NCI-H82 treated with DMSO at 0.1 percent for 48 hours (cell line): Measurements from ENCODE around the gene HAAO.

Source experiments
- DNase-seq: peaks from one replicate; lab custom pipeline; 2025; ENCODE audit not compliant: unreplicated experiment; lab: John Stamatoyannopoulos, UW

Gene HAAO

GRCh38 chr2:42813763-42814162, 21.4 kb upstream of the HAAO start:
- no peak for DNase-seq

GRCh38 chr2:42812899-42813479, 20.6 kb upstream of the HAAO start:
- no peak for DNase-seq

DNA sequence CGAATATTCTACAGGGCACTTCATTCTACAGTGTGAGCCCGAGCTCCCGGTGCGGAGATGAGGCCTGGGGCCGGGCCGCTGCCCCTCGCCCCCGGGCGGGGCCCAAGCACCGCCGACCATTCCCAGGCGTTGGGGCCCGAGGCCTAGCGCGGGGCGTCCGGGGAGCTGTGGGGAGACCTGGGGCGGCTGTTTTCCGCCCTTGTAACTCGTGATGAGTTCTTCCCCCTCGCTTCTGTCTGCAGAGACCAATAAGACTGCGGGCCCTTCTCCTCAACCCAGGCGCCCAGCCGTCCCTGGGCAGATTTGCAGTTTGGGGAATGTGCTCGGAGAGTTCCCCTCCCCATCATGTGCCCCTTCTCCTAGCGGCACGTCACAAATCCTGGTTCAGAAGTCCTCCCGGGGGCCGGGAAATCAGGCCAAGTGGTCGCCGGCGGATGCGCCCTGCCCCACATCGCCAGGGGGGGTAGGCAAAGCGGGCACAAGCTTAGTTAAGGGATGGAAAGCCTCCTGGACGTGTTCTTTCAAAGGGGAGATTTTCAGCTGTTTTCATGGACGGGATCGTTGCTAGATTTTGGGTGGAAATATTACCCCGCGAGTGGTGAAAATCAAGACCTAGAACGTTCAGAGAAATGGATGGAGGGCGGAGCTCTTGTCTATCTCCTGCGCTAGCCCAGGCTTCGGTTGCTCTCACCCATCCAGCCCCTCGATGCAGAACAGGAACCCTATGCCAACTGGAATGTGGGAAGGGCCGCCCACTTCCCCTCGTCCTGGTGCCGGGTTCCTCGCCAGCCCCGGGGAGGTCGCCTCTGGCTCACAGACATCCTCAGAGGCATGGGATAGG, 18.8 kb upstream of the HAAO start:
- no peak for DNase-seq

DNA sequence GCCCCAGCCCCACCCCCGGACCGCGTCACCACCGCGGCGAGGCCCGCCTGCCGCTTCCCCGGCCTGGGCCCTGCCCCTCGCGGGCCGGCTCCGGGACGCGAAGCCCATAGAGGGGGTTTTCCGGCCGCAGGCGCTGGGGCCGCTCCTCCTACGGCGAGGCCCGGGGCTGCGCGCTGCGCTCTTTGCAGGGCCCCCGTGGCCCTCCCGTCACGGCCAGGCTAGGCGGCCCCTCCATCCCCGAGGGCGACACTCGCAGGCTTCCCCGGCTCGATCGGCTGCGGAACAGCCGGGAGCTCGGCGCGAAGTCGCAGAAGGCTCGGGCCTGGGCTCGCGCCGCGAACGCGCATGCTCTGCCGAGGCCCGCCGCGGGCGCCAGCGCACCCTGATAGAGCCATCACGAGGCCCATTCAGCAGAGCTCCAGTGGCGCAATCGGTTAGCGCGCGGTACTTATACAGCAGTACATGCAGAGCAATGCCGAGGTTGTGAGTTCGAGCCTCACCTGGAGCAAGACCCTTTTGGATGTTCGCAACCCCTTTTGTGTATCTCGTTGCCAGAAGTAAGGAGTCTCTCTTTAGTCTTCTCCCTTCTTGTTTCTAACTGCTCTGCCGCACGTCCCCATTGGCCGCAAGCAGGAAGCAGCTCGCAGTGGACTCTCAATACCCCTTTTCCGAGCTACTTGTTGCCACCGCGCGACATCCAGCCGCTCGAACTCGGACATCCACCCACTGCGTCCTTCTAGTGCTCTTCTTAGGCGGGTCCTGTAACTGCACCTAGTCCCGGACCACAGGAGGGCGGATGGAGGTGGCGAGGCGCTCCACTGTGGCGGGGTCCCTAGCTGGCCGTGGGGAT, 18.0 kb upstream of the HAAO start:
- peak; percentile 73 for DNase-seq

DNA sequence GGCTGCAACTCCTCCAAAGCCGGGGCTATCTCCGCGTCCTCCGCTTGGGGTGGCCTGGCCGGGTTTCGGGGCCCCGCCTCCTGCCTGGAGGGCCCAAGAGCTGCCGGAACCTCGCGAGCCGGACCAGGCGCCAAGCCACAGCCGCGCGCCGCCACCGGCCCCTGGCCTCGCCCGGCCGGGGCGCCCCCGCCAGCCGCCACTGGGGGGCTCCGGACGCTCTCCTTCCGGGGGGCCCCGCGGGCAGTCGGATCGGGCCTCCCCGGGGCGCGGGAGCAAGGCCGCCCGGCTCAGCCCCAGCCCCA, 17.4 kb upstream of the HAAO start:
- no peak for DNase-seq

GRCh38 chr2:42809131-42809818, 16.9 kb upstream of the HAAO start:
- no peak for DNase-seq

DNA sequence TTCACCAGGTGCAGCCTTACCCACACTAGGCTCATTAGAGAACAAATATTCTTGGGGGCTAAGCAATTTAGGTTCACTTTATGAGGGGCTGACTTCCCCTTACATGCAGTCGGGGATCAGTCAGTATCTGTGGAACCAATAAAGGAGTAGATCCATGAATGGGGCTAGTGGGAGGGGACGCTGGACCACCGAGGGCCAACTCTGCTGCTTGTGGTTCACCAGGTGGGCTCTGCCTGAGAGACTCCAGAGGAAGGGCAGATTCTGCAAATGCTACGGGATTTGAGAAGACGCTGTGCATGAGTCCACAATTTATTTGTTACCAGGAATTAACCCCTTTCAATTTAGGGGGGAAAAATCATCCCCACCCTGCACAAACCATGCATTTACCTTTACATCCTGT, 15.9 kb upstream of the HAAO start:
- DNase-seq: no peak

GRCh38 chr2:42806786-42807185, 14.4 kb upstream of the HAAO start:
- DNase-seq: no peak

DNA sequence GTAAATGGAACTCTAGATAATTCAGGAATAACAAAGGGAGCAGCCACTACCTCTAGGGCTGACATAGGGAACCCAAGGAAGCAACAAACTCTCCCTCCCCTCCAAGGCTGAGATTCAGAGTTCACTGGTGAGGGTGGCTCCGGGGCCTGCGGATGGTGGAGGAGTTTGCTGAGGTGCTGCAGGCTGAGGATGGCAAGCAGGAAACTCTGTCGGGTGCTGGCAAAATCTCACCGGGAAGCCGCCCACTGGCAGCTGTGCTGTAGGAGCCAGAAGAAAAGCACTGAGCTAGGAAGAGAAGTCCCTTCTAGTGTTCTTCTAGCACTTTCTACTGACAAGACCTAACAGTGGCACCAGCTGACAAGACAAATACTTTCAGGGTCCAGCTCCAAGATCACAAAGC, 12.5 kb upstream of the HAAO start:
- DNase-seq: no peak

DNA sequence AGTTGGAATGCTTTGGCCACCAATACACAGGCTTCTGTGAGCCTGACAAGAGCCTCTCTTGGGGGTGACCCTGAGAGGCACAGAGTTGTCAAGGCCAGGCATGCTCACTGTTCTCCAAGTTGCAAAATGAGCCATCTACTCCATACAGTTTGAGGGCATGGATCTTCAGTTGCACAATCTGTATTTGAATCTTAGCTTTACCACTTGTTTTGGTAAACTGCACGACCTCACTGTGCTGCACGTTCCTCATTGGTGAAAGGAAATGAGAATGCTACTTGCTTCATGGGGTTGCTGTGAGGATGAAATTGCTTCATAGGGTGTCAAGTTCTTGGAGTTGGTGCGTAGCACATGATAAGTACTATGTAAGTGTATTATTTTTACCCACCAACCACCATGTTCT, 12.0 kb upstream of the HAAO start:
- no peak for DNase-seq

DNA sequence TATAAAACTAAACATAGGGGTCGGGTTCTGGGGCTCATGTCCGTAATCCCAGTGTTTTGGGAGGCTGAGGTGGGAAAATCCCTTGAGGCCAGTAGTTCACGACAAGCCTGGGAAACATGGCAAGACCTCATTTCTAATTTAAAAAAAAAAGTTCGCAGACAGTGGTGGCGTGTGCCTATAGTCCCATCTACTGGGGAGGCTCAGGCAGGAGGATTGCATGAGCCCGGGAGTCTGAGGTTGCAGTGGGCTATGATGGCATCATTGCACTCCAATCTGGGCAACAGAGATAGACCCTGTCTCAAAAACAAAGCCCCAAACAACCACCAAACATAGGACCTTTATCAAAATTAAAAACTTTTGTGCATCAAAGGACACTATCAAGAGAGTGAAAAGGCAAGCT, 9.8 kb upstream of the HAAO start:
- DNase-seq: no peak

- no peak for DNase-seq
Measured at GRCh38 chr2:42801381-42801780, 9.0 kb upstream of the HAAO start.

- DNase-seq: no peak
Measured at GRCh38 chr2:42800981-42801380, 8.6 kb upstream of the HAAO start.

- DNase-seq: no peak
Measured at GRCh38 chr2:42800461-42800962, 8.1 kb upstream of the HAAO start.

GRCh38 chr2:42799881-42800280, 7.5 kb upstream of the HAAO start:
- peak; percentile 90 for DNase-seq

DNA sequence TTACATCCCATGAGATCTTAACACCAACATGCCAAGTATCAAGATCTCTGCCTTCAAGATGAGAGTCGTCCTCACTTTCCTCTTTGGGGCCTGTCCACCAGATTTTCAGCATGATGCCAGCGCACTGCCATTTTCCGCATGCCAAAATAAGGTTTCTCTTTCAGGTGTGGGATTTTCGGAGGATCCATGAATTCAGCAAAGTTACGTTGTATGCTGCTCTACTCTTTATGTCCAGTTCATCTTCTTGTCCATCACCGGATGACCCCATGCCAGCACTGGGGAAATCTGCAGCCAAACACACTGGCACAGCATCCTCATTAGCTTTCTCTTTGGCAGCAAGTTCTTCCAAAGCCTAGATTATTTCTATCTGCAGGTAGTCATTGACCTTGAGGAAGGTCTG, 4.9 kb upstream of the HAAO start:
- no peak for DNase-seq

DNA sequence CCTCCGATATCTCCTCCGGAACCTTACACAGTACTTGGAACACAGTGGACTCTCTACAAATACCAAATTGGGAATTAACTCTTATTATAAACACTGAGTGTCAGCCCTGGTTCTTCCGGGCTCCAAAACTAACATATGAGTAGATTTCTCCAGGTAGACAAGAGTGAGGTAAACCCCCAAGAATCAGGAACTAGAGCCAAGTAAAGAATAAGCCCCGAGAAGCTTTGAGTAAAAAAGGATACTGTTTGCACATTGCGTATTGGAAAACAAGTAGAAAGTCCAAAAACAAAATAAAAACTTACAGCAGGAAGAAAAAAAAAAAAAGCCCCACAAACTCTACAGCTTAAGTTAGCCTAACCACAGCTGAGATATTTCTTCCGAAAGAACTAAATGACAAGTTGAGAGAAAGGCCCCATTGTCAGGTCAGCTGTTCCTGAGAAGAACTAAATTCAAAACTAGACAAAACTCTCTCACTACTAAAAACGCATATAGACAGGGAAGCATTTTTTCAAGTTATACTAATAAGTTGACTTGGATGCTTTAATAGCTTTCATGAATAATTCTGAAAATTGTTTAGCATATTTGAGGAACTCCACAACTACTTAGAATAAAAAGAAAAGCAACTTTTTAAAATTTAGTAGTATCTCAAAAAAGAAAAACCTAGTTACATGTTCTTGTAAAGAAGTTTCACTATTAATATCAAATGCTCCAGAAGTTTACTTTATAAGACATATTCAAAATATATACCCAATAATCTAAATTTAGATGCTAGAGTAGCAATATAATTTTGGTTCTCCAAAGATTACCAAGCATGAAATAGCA, 4.3 kb upstream of the HAAO start:
- DNase-seq: no peak

DNA sequence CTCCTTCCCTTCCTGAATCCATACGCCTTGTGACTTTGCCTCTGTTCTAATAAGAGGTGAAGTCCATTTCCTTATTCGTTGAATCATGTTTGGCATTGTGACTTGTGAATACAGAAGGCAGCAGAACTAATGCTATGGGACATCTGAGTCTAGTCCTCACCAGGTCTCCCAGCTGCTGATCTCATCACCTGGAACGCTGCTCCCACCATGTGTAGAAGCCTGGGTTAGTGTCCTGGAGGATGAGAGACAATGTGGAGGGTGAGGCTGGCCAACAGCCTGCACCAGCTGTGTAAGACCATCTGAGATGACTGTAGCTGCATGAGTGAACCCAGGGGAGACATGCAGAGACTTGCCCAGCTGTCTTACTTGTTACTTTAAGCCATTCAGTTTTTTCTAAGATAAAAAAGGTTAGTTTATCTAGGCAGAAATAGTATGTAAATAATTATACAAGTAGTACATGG, 3.5 kb upstream of the HAAO start:
- no peak for DNase-seq

GRCh38 chr2:42795275-42795674, 2.9 kb upstream of the HAAO start:
- DNase-seq: no peak

GRCh38 chr2:42794271-42795046, 2.1 kb upstream of the HAAO start:
- peak; percentile 70 for DNase-seq
